ENCODE measurements around the gene WHRN. TPM values are rescaled to one million over a fixed set of nuclear protein-coding genes. Genes with fewer than 3 reads are reported as not detected.

Gene WHRN
- total and polyA plus RNA-seq, 2 of the 13 experiments (the other 11 are each of a cell fraction or from before 2014, with no cell fraction given) = 2.3 to 5.3 TPM

- in situ Hi-C loops (cut with HindIII; ENCODE audit: extremely low pct_ligation_motif_present, low pct_unique_long_range_greater_than_20kb) (no loop called here), intact Hi-C loops (cut with micrococcal nuclease; ENCODE audit: unreplicated experiment) (no loop called here)
- H3K27me3 ChIP-seq (ENCODE audit: control insufficient read depth in 1 of 2, insufficient read depth in 2 of 2, low read length in 2 of 2) = no peaks in the 10 kb centered on the region
- DNase-seq (ENCODE audit: low spot score) (no peak), FAIRE-seq (no peak), ATAC-seq (no peak)
- H3K4me3 ChIP-seq (replicated peaks in 1 of 3; ENCODE audit: insufficient read depth in 1 of 3, low read depth in 2 of 3, low read length in 3 of 3) = no peak overlapping the region
- 83% methylated on average over 7 of the region's 8 CpGs for WGBS (ENCODE audit: low lambda C conversion rate)
- no peaks in the 10 kb centered on the region for H4K20me1 ChIP-seq (ENCODE audit: insufficient read depth, low read length)
- no peak overlapping the region for H2AFZ ChIP-seq (ENCODE audit: low read length)
- H3K9me3 ChIP-seq (ENCODE audit: low read length) = no peaks in the 10 kb centered on the region
- BruUV-seq (replicated peaks) = no TSS peak
- H3K27ac ChIP-seq (ENCODE audit: extremely low read length, insufficient read depth, low read length) = no peak overlapping the region
- ChIA-PET POLR2A (no interaction called here), CTCF (ENCODE audit: low intra/inter-chr PET ratio, low total read pairs) (no interaction called here)
- H3K36me3 ChIP-seq (replicated peaks in 1 of 2; ENCODE audit: control insufficient read depth in 1 of 2, insufficient read depth in 2 of 2, low read length in 2 of 2) = no peaks in the 10 kb centered on the region; a peak in 1 of 5 replicates
- no peak overlapping the region for H3K4me2 ChIP-seq (ENCODE audit: low read depth, low read length)
- TF ChIP-seq RAD21 (CRISPR knock-in tag; IDR thresholded peaks at IDR 0.05) (no peak), ZNF326 (CRISPR knock-in tag; IDR thresholded peaks at IDR 0.05; ENCODE audit: borderline replicate concordance) (no peak), ZNF615 (CRISPR knock-in tag; IDR thresholded peaks at IDR 0.05; ENCODE audit: borderline replicate concordance) (no peak), ZNF891 (CRISPR knock-in tag; IDR thresholded peaks at IDR 0.05) (no peak), CREM (IDR thresholded peaks at IDR 0.05) (no peak), CREM (CRISPR knock-in tag; IDR thresholded peaks at IDR 0.05) (no peak), TCF7 (IDR thresholded peaks at IDR 0.05; ENCODE audit: low read depth) (no peak), IRX3 (CRISPR knock-in tag; IDR thresholded peaks at IDR 0.05; ENCODE audit: borderline replicate concordance, low read depth) (no peak), MTA3 (CRISPR knock-in tag; IDR thresholded peaks at IDR 0.05) (no peak), FOXM1 (CRISPR knock-in tag; IDR thresholded peaks at IDR 0.05) (no peak), REL (CRISPR knock-in tag; conservative IDR thresholded peaks at IDR 0.05) (no peak), SMC3 (IDR thresholded peaks at IDR 0.05; ENCODE audit: low read length) (no peak)
- TF ChIP-seq, protein P1, sequence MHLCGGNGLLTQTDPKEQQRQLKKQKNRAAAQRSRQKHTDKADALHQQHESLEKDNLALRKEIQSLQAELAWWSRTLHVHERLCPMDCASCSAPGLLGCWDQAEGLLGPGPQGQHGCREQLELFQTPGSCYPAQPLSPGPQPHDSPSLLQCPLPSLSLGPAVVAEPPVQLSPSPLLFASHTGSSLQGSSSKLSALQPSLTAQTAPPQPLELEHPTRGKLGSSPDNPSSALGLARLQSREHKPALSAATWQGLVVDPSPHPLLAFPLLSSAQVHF (CRISPR knock-in tag; IDR thresholded peaks at IDR 0.05) = no peak
- TF ChIP-seq, protein P2, sequence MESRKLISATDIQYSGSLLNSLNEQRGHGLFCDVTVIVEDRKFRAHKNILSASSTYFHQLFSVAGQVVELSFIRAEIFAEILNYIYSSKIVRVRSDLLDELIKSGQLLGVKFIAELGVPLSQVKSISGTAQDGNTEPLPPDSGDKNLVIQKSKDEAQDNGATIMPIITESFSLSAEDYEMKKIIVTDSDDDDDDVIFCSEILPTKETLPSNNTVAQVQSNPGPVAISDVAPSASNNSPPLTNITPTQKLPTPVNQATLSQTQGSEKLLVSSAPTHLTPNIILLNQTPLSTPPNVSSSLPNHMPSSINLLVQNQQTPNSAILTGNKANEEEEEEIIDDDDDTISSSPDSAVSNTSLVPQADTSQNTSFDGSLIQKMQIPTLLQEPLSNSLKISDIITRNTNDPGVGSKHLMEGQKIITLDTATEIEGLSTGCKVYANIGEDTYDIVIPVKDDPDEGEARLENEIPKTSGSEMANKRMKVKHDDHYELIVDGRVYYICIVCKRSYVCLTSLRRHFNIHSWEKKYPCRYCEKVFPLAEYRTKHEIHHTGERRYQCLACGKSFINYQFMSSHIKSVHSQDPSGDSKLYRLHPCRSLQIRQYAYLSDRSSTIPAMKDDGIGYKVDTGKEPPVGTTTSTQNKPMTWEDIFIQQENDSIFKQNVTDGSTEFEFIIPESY (CRISPR knock-in tag; IDR thresholded peaks at IDR 0.05) = no peak
- TF ChIP-seq, protein P3, sequence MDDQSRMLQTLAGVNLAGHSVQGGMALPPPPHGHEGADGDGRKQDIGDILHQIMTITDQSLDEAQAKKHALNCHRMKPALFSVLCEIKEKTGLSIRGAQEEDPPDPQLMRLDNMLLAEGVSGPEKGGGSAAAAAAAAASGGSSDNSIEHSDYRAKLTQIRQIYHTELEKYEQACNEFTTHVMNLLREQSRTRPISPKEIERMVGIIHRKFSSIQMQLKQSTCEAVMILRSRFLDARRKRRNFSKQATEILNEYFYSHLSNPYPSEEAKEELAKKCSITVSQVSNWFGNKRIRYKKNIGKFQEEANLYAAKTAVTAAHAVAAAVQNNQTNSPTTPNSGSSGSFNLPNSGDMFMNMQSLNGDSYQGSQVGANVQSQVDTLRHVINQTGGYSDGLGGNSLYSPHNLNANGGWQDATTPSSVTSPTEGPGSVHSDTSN (CRISPR knock-in tag; IDR thresholded peaks at IDR 0.05; ENCODE audit: borderline replicate concordance) = no peak
- H3K9ac ChIP-seq (ENCODE audit: insufficient read depth, low read depth, low read length) = no peak overlapping the region
- no peaks in the 10 kb centered on the region; the same call in 1 of the 2 replicates for H3K4me1 ChIP-seq (ENCODE audit: insufficient read depth, low read length)
- H3K79me2 ChIP-seq (ENCODE audit: insufficient read depth, low read length) = no peaks in the 10 kb centered on the region
Observed at GRCh38 chr9:114493521-114494184, 11.6 kb downstream of the WHRN start.

Measured in HepG2 (cell line).